Trophoblast cell (in vitro differentiated cells and primary cell): ENCODE results near the gene GOSR1.
"Not testable (repeated sequence)": the region's sequence is repeated elsewhere in the genome, so short reads cannot be mapped to it uniquely, and the experiment has no call there.

Experiments
- DNase-seq, 2 donors: peaks; one replicate each; pipeline ENCODE4 v3.0.0-alpha.2; 2016
- H2AFZ ChIP-seq: 2 replicates; pipeline ENCODE4 v1.6.1; 2013; ENCODE audit warnings: low read length, moderate library complexity, mild to moderate bottlenecking; ENCODE audit not compliant: insufficient read depth, poor library complexity
- H2AK5ac ChIP-seq: 2 replicates; pipeline ENCODE4 v1.6.1; 2013; ENCODE audit warnings: mild to moderate bottlenecking, low read length
- H2BK120ac ChIP-seq: 2 replicates; pipeline ENCODE4 v1.6.1; 2013; ENCODE audit warnings: low read length, mild to moderate bottlenecking, moderate library complexity; ENCODE audit not compliant: insufficient read depth, poor library complexity
- H2BK12ac ChIP-seq: 2 replicates; pipeline ENCODE4 v1.6.1; 2013; ENCODE audit warnings: mild to moderate bottlenecking, low read length, moderate library complexity
- H2BK5ac ChIP-seq: 2 replicates; pipeline ENCODE4 v1.6.1; 2013; ENCODE audit warnings: low read length, low read depth, moderate library complexity, mild to moderate bottlenecking; ENCODE audit not compliant: poor library complexity
- H3K14ac ChIP-seq: 2 replicates; pipeline ENCODE4 v1.6.1; 2013; ENCODE audit warnings: mild to moderate bottlenecking, low read length
- H3K18ac ChIP-seq: 2 replicates; pipeline ENCODE4 v1.6.1; 2013; ENCODE audit warnings: mild to moderate bottlenecking, low read length
- H3K23ac ChIP-seq: 2 replicates; pipeline ENCODE4 v1.6.1; 2013; ENCODE audit warnings: low read length
- H3K27ac ChIP-seq: 2 replicates; pipeline ENCODE4 v1.5.1; 2013; ENCODE audit warnings: low read depth, mild to moderate bottlenecking, inconsistent platforms, low read length, moderate library complexity
- H3K27me3 ChIP-seq: 2 replicates; pipeline ENCODE4 v1.6.1; 2013; ENCODE audit warnings: inconsistent platforms, mild to moderate bottlenecking, low read length, moderate library complexity; ENCODE audit not compliant: insufficient read depth
- H3K36me3 ChIP-seq, 2 experiments: 1 replicate in 1 of 2; 2 replicates in 1 of 2; pipeline ENCODE4 v1.6.1; 2013; ENCODE audit warnings: low read length in 2 of 2, mild to moderate bottlenecking in 2 of 2, moderate library complexity in 1 of 2; ENCODE audit not compliant: insufficient read depth in 2 of 2, control insufficient read depth in 1 of 2
- H3K4ac ChIP-seq: 2 replicates; pipeline ENCODE4 v1.6.1; 2013; ENCODE audit warnings: low read depth, mild to moderate bottlenecking, low read length, moderate library complexity
- H3K4me1 ChIP-seq, 2 experiments: 1 replicate in 1 of 2; 2 replicates in 1 of 2; pipeline ENCODE4 v1.6.1; 2013; ENCODE audit warnings: low read length in 2 of 2, mild to moderate bottlenecking in 2 of 2, moderate library complexity in 1 of 2; ENCODE audit not compliant: insufficient read depth in 2 of 2, control insufficient read depth in 1 of 2
- H3K4me2 ChIP-seq: 2 replicates; pipeline ENCODE4 v1.6.1; 2013; ENCODE audit warnings: inconsistent platforms, mild to moderate bottlenecking, low read length, moderate library complexity
- H3K4me3 ChIP-seq: 2 replicates; pipeline ENCODE4 v1.5.1; 2013; ENCODE audit warnings: mild to moderate bottlenecking, low read depth, low read length, inconsistent platforms
- H3K79me1 ChIP-seq: one replicate; pipeline ENCODE4 v1.6.1; 2013; ENCODE audit warnings: low read length
- H3K79me2 ChIP-seq: 2 replicates; pipeline ENCODE4 v1.6.1; 2013; ENCODE audit warnings: low read length, mild to moderate bottlenecking; ENCODE audit not compliant: control insufficient read depth, insufficient read depth, poor library complexity
- H3K9ac ChIP-seq: 2 replicates; pipeline ENCODE4 v1.6.1; 2013; ENCODE audit warnings: mild to moderate bottlenecking, low read length
- H3K9me3 ChIP-seq: 2 replicates; pipeline ENCODE4 v1.6.1; 2013; ENCODE audit warnings: low read depth, mild to moderate bottlenecking, control low read depth, inconsistent platforms, low read length; ENCODE audit not compliant: insufficient read depth
- H4K12ac ChIP-seq: 2 replicates; pipeline ENCODE4 v1.6.1; 2013; ENCODE audit warnings: low read depth, mild to moderate bottlenecking, low read length, moderate library complexity
- H4K8ac ChIP-seq: 2 replicates; pipeline ENCODE4 v1.6.1; 2013; ENCODE audit warnings: low read depth, mild to moderate bottlenecking, low read length, moderate library complexity
- H4K91ac ChIP-seq: one replicate; pipeline ENCODE4 v1.6.1; 2013; ENCODE audit warnings: low read depth, mild to moderate bottlenecking, low read length, moderate library complexity
- WGBS: extraction: QIAGEN DNeasy Blood & Tissue Kit; methylation state at CpG from one replicate; pipeline ENCODE4 v1.1.7; 2013; ENCODE audit warnings: missing lambda C conversion rate; ENCODE audit not compliant: insufficient read length, insufficient coverage; ENCODE audit errors: extremely low coverage; 5-methylcytosine and 5-hydroxymethylcytosine counted together

Gene GOSR1

DNA sequence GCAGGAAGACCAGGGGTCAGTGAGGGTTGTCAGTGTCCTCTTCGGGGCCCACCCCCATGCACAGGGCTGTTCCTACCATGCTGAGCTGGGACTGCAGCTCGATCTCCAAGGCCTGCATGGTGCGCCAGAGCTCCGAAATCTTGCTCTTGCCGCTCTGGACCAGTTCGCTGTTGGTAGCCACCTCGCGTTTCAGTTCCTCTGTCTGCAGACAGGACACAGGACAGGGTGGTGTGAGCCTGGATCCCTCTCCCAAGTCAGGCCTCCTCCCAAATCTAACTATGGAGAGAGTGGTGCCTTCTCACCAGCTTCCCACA lies 90.9 kb downstream of the GOSR1 start:
- H3K9me3 ChIP-seq = peaks cover 4% of the 10 kb centered on the region
- H3K4ac ChIP-seq = peak overlapping the region; percentile 27
- H3K27me3 ChIP-seq = no peaks in the 10 kb centered on the region
- H2AFZ ChIP-seq = no peak overlapping the region
- H3K27ac ChIP-seq = peak overlapping the region; percentile 43
- H3K36me3 ChIP-seq = no peaks in the 10 kb centered on the region
- H4K12ac ChIP-seq = no peak overlapping the region
- no CpG with 5 or more reads among the region's 8 CpGs for WGBS
- H3K4me1 ChIP-seq = peaks cover 27 to 36% of the 10 kb centered on the region in 2 experiments
- no peak overlapping the region for H2AK5ac ChIP-seq
- peak overlapping the region; percentile 54 for H3K18ac ChIP-seq
- H2BK5ac ChIP-seq = peak overlapping the region; percentile 3
- DNase-seq = no peak
- H2BK120ac ChIP-seq = peak overlapping the region; percentile 67
- no peak overlapping the region for H3K4me3 ChIP-seq
- H4K91ac ChIP-seq = peak overlapping the region; percentile 90
- no peak overlapping the region for H3K9ac ChIP-seq
- H3K23ac ChIP-seq = no peak overlapping the region
- H3K14ac ChIP-seq = peak overlapping the region; percentile 40
- peaks cover 25% of the 10 kb centered on the region for H3K79me1 ChIP-seq
- H2BK12ac ChIP-seq = peak overlapping the region; percentile 5
- H3K79me2 ChIP-seq = peaks cover 2% of the 10 kb centered on the region
- peak overlapping the region; percentile 41 for H4K8ac ChIP-seq
- H3K4me2 ChIP-seq = no peak overlapping the region

DNA sequence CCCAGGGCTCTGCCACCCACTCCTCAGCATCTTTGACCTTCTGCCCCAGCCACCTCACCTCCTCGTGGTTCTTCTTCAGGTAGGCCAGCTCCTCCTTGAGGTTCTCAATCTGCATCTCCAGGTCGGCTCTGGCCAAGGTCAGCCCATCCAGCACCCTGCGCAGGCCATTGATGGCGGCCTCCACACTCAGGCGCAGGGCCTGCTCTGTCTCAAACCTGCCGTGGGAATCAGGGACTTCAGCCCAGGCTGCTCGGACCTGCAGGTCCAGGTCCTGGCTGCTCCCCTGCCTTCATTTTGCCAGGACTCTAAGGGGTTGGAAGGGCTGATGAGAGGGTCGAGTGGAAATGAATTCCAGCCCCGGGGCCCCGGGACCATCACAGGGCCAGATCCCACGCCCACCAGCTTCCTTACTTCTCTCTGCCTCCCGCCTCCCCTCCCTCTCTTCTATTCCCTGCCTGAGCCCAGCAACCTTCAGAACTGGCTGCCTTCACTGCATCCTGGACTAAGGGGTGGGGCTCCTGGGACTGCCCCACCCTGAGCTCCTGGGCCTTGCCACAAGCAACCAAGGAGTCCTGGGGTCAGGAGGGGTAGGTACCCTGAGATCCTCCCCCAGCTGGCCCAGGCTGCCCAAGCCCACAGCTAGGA lies 92.4 kb downstream of the GOSR1 start:
- H2AK5ac ChIP-seq, H3K36me3 ChIP-seq, H3K9ac ChIP-seq, DNase-seq, H2BK5ac ChIP-seq, H2AFZ ChIP-seq, H3K27ac ChIP-seq, H3K23ac ChIP-seq, H4K12ac ChIP-seq, H3K4me2 ChIP-seq, H3K4me3 ChIP-seq, H3K18ac ChIP-seq, H3K79me2 ChIP-seq, H2BK120ac ChIP-seq, H3K4ac ChIP-seq, H3K9me3 ChIP-seq, H3K27me3 ChIP-seq: not testable (repeated sequence)
- H3K4me1 ChIP-seq = peaks cover 24 to 34% of the 10 kb centered on the region in 2 experiments
- peaks cover 20% of the 10 kb centered on the region for H3K79me1 ChIP-seq
- peak overlapping the region; percentile 39 for H4K91ac ChIP-seq
- H3K14ac ChIP-seq = peak overlapping the region; percentile 4
- peak overlapping the region; percentile 6 for H4K8ac ChIP-seq
- H2BK12ac ChIP-seq = peak overlapping the region; percentile 34
- WGBS = no CpG with 5 or more reads among the region's 12 CpGs

DNA sequence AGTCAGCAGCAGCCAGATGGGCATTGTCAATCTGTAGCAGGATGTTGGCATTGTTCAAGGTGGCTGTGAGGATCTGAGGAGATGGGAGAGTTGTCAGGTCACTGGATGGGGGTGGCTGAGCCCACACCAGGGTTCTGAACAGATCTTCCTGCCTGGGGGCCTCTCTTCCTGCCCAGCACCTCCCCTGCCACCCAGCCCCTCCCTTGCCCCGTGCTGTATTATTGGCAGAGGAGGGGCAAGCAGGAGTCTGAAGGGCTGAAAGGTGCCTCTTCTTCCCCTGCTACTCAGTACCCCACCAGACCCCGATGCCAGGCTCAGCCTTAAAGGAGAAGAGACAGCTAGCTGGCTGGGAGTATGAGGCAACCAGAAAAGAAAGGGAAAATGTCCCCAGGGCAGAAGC lies 93.0 kb downstream of the GOSR1 start:
- Histone ChIP-seq H2BK12ac (no peak overlapping the region), H3K4me2 (no peak overlapping the region), H2BK5ac (no peak overlapping the region), H2AK5ac (no peak overlapping the region), H4K8ac (peak overlapping the region; percentile 6), H3K14ac (peak overlapping the region; percentile 1), H4K12ac (no peak overlapping the region), H3K4me1 (peaks cover 23 to 32% of the 10 kb centered on the region in 2 experiments), H3K36me3 (no peaks in the 10 kb centered on the region), H3K79me1 (peaks cover 16% of the 10 kb centered on the region), H3K27ac (no peak overlapping the region), H3K4ac (no peak overlapping the region), H3K79me2 (peaks cover 2% of the 10 kb centered on the region), H3K9ac (no peak overlapping the region), H3K23ac (no peak overlapping the region), H3K18ac (no peak overlapping the region), H2BK120ac (no peak overlapping the region), H3K4me3 (no peak overlapping the region), H3K27me3 (no peaks in the 10 kb centered on the region), H2AFZ (no peak overlapping the region), H3K9me3 (peaks cover 3% of the 10 kb centered on the region), H4K91ac (peak overlapping the region; percentile 39)
- no peak for DNase-seq
- WGBS = no CpG with 5 or more reads among the region's 2 CpGs

- no peaks in the 10 kb centered on the region for H3K27me3 ChIP-seq
- no CpG with 5 or more reads among the region's 9 CpGs for WGBS
These were observed 93.5 kb downstream of the GOSR1 start for GRCh38 chr17:30570596-30571265.

More at GRCh38 chr17:30570596-30571265, 93.5 kb downstream of the GOSR1 start:
- H4K91ac ChIP-seq = peak overlapping the region; percentile 39
- no peaks in the 10 kb centered on the region for H3K36me3 ChIP-seq
- H3K23ac ChIP-seq = no peak overlapping the region
- no peak overlapping the region for H2AK5ac ChIP-seq
- H3K14ac ChIP-seq = no peak overlapping the region
- DNase-seq = no peak
- H3K18ac ChIP-seq = no peak overlapping the region
- no peak overlapping the region for H2BK120ac ChIP-seq
- no peak overlapping the region for H2AFZ ChIP-seq
- H3K9ac ChIP-seq = no peak overlapping the region
- H3K4me2 ChIP-seq = no peak overlapping the region
- H2BK12ac ChIP-seq = no peak overlapping the region
- no peak overlapping the region for H3K4me3 ChIP-seq
- no peak overlapping the region for H2BK5ac ChIP-seq
- H4K12ac ChIP-seq = no peak overlapping the region
- no peak overlapping the region for H3K27ac ChIP-seq
- H4K8ac ChIP-seq = no peak overlapping the region
- H3K4me1 ChIP-seq = peaks cover 23 to 28% of the 10 kb centered on the region in 2 experiments
- H3K4ac ChIP-seq = no peak overlapping the region
- H3K9me3 ChIP-seq = peaks cover 3% of the 10 kb centered on the region
- H3K79me2 ChIP-seq = peaks cover 2% of the 10 kb centered on the region
- H3K79me1 ChIP-seq = peaks cover 16% of the 10 kb centered on the region
